ENCODE results near the gene LHPP. TPM values are rescaled to one million over a fixed set of nuclear protein-coding genes. Genes with fewer than 3 reads are reported as not detected.
A peak's percentile ranks its signal among the peaks of the same experiment; 100 is the strongest.

The LHPP gene
- total RNA-seq, 1 donor from 2014 or later, result 15.3 TPM

GRCh38 chr10:124647421-124648130, 186.0 kb downstream of the LHPP start:
- Mint-ChIP-seq H3K4me1 (ENCODE audit: low read depth) (peaks cover 28% of the 10 kb centered on the region), H3K9me3 (ENCODE audit: low read depth) (no peaks in the 10 kb centered on the region), H3K4me3 (ENCODE audit: unreplicated experiment) (no peak overlapping the region), H3K27me3 (ENCODE audit: low read depth) (no peaks in the 10 kb centered on the region), H3K27ac (ENCODE audit: unreplicated experiment) (peak overlapping the region; percentile 36), H3K36me3 (ENCODE audit: low read depth) (no peaks in the 10 kb centered on the region)
- DNase-seq (ENCODE audit: low spot score), result no peak
- peak; percentile 44 for TF ChIP-seq CTCF (IDR thresholded peaks at IDR 0.05)

GRCh38 chr10:124648131-124648475, 186.5 kb downstream of the LHPP start:
- DNase-seq (ENCODE audit: low spot score), result no peak
- H3K9me3 Mint-ChIP-seq (ENCODE audit: low read depth), result no peaks in the 10 kb centered on the region
- no peak for TF ChIP-seq CTCF (IDR thresholded peaks at IDR 0.05)
- H3K36me3 Mint-ChIP-seq (ENCODE audit: low read depth), result no peaks in the 10 kb centered on the region
- H3K4me3 Mint-ChIP-seq (ENCODE audit: unreplicated experiment), result no peak overlapping the region
- no peaks in the 10 kb centered on the region for H3K27me3 Mint-ChIP-seq (ENCODE audit: low read depth)
- peaks cover 28% of the 10 kb centered on the region for H3K4me1 Mint-ChIP-seq (ENCODE audit: low read depth)
- no peak overlapping the region for H3K27ac Mint-ChIP-seq (ENCODE audit: unreplicated experiment)

DNA sequence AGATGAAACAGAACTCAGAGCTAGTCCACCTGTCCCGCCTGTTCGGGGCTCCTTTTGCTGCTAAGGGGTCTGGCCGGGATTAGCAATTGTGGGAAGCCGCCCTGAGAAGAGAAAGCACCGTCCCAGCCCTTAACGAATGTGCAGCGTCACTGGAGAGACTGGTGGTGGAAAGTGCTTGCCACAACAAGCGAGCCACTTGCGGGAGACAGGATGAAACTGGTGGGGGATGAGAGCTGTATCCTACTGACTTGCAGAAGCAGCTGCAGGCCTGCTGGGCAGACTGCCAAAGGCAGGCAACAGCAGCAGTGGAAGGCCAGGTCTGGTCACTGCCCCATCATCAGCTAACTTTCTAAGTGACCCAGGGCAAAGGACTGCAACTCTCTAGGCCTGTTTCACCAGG, 187.1 kb downstream of the LHPP start:
- Mint-ChIP-seq H3K9me3 (ENCODE audit: low read depth) (no peaks in the 10 kb centered on the region), H3K36me3 (ENCODE audit: low read depth) (no peaks in the 10 kb centered on the region), H3K4me1 (ENCODE audit: low read depth) (peaks cover 28% of the 10 kb centered on the region), H3K27ac (ENCODE audit: unreplicated experiment) (peak overlapping the region; percentile 41), H3K27me3 (ENCODE audit: low read depth) (no peaks in the 10 kb centered on the region), H3K4me3 (ENCODE audit: unreplicated experiment) (no peak overlapping the region)
- no peak for DNase-seq (ENCODE audit: low spot score)
- no peak for TF ChIP-seq CTCF (IDR thresholded peaks at IDR 0.05)

DNA sequence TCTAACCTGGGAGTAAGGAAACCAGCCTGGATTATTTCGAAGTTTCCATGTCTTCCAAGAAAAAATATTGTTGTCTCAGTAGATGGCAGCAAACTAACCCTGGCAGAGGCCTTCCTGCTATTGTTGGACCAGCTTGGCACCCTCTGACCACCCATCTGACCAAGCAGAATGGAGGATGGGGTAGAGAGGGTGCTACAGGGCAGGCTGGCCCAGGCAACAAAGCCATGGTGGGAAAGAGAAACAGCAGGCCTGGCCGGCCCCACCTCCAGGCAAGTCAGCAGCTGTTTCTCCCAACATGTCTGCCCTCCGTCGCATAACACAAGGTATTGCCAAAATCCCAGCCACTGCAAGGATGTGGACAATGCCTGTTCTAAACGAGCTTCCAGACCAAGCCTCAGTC, 187.6 kb downstream of the LHPP start:
- H3K9me3 Mint-ChIP-seq (ENCODE audit: low read depth), result no peaks in the 10 kb centered on the region
- no peak overlapping the region for H3K4me3 Mint-ChIP-seq (ENCODE audit: unreplicated experiment)
- H3K4me1 Mint-ChIP-seq (ENCODE audit: low read depth), result peaks cover 28% of the 10 kb centered on the region
- no peaks in the 10 kb centered on the region for H3K27me3 Mint-ChIP-seq (ENCODE audit: low read depth)
- no peak for DNase-seq (ENCODE audit: low spot score)
- peak; percentile 37 for TF ChIP-seq CTCF (IDR thresholded peaks at IDR 0.05)
- H3K27ac Mint-ChIP-seq (ENCODE audit: unreplicated experiment), result peak overlapping the region; percentile 17
- no peaks in the 10 kb centered on the region for H3K36me3 Mint-ChIP-seq (ENCODE audit: low read depth)

DNA sequence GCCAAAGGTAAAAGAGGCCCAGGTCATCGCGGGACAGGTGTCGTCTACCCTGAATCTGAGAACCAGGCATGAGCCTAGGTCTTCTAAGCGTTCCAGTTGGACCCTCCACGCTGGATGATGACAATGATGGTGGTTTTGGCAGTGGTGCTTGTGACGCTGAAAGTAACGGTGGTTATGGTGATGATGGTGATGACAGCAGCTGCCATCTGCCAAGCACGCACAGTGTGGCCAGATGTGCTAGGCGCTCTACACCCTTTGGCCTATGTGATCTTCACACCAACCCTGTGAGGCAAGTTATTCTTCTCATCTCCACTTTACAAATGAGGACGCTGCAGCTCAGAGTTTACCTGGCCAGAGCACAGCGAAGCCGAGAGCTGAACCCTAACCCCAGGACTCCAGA, 188.6 kb downstream of the LHPP start:
- H3K27me3 Mint-ChIP-seq (ENCODE audit: low read depth), result no peaks in the 10 kb centered on the region
- no peak overlapping the region for H3K4me3 Mint-ChIP-seq (ENCODE audit: unreplicated experiment)
- no peak overlapping the region for H3K27ac Mint-ChIP-seq (ENCODE audit: unreplicated experiment)
- DNase-seq (ENCODE audit: low spot score), result no peak
- peaks cover 28% of the 10 kb centered on the region for H3K4me1 Mint-ChIP-seq (ENCODE audit: low read depth)
- no peak for TF ChIP-seq CTCF (IDR thresholded peaks at IDR 0.05)
- no peaks in the 10 kb centered on the region for H3K36me3 Mint-ChIP-seq (ENCODE audit: low read depth)
- no peaks in the 10 kb centered on the region for H3K9me3 Mint-ChIP-seq (ENCODE audit: low read depth)
